ENCODE data around the gene FAM187B.

The FAM187B gene

GRCh38 chr19:35194012-35194984 lies 34.2 kb downstream of the FAM187B start:
- DNase-seq (ENCODE audit: low read depth): no peak
- peak; percentile 13 for TF ChIP-seq CTCF (IDR thresholded peaks at IDR 0.05; ENCODE audit: low read depth, low read length, missing control alignments)
- no peak overlapping the region for H3K4me3 ChIP-seq (ENCODE audit: low read depth, low read length)

GRCh38 chr19:35184884-35185283 lies 43.7 kb downstream of the FAM187B start:
- DNase-seq (ENCODE audit: low read depth): no peak
- TF ChIP-seq CTCF (IDR thresholded peaks at IDR 0.05; ENCODE audit: low read depth, low read length, missing control alignments): no peak
- H3K4me3 ChIP-seq (ENCODE audit: low read depth, low read length): no peak overlapping the region

- no peak for DNase-seq (ENCODE audit: low read depth)
- no peak for TF ChIP-seq CTCF (IDR thresholded peaks at IDR 0.05; ENCODE audit: low read depth, low read length, missing control alignments)
- H3K4me3 ChIP-seq (ENCODE audit: low read depth, low read length): no peak overlapping the region
Observed at GRCh38 chr19:35184267-35184666, 44.3 kb downstream of the FAM187B start.

GRCh38 chr19:35181387-35181786 lies 47.2 kb downstream of the FAM187B start:
- no peak overlapping the region for H3K4me3 ChIP-seq (ENCODE audit: low read depth, low read length)
- TF ChIP-seq CTCF (IDR thresholded peaks at IDR 0.05; ENCODE audit: low read depth, low read length, missing control alignments): no peak
- no peak for DNase-seq (ENCODE audit: low read depth)

DNA sequence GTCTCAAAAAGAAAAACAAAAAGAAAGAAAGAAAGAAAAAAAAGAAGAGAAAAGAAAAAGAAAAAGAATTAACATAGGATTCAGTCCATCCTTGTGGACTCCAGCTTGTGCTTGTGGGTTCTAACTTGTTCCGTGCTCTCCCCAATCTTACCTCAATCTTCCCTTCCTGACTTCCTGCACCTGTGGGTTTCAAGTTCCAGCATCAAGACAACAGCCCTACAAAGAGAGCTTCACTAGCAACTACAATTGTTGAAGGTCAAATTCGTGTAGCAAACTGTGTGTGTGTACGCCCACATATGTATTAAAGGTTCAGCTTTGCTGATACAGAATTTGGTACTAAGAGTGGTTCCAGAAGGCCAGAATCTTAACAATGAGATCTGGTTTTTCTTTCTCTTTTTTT lies 48.7 kb downstream of the FAM187B start:
- no peak for DNase-seq (ENCODE audit: low read depth)
- H3K4me3 ChIP-seq (ENCODE audit: low read depth, low read length): no peak overlapping the region
- no peak for TF ChIP-seq CTCF (IDR thresholded peaks at IDR 0.05; ENCODE audit: low read depth, low read length, missing control alignments)

DNA sequence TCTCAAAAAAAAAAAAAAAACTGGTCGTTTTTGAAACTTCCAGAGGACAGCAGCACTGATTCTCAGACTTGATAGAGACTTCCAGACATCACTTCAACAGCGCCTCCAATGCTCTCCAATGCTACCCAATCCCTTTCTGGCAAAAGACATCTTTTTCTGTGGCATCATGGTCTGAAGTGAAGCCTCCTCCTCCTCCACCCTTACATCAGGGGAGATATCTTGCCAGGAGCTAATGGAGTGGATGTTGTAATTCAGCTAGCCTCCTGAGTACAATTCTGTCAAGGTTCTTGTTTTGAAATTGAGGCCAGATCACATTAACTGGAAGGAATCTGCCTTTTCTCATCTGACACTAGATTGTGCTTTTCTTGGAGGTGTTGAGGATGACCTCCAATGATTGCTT lies 49.8 kb downstream of the FAM187B start:
- no peak for TF ChIP-seq CTCF (IDR thresholded peaks at IDR 0.05; ENCODE audit: low read depth, low read length, missing control alignments)

More for the DNA sequence above, 49.8 kb downstream of the FAM187B start:
- H3K4me3 ChIP-seq (ENCODE audit: low read depth, low read length): no peak overlapping the region
- no peak for DNase-seq (ENCODE audit: low read depth)
